HK-2 (cell line): ENCODE results near the gene AMFR.

Experiments used
- DNase-seq: peaks from one replicate; pipeline ENCODE4 v3.0.0-alpha.2; 2018; ENCODE audit not compliant: unreplicated experiment

Gene AMFR

GRCh38 chr16:56330476-56330875, 94.9 kb downstream of the AMFR start:
- no peak for DNase-seq

DNA sequence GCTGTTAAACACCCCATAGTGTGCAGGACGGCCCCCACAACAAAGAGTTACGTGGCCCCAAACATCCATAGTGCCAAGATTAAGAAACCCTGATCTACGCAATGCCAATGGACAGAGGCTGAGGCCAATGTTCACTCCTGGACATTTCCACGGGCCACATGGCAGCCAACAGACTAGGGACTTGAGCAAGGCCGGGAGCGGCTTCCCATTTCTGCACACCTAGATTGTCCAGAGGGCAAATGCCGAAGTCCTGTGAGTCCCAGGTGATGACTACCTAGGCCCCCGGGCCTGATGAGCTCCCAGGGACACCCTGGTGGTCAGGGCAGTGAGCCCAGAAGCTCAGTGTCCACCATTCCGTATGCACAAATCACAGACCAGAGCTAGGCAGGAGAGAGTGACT, 95.5 kb downstream of the AMFR start:
- DNase-seq: no peak

- no peak for DNase-seq
Measured at GRCh38 chr16:56328276-56329022, 96.9 kb downstream of the AMFR start.

DNA sequence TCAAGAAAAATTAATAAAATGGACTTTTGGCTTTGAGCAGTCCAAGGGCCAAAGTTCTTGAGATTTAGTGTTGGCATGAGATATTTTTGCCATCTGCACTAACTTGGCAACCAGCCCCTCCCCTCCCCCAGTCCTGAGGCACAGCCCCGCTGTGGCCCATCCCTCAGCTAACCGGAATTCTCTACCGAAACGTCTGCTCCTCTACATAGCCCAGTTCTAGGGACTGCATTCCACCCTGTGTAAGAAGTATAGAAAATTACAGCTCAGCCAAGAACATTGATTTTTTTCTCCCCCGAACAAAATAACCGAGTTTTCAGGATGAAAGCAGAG, 97.5 kb downstream of the AMFR start:
- no peak for DNase-seq

DNA sequence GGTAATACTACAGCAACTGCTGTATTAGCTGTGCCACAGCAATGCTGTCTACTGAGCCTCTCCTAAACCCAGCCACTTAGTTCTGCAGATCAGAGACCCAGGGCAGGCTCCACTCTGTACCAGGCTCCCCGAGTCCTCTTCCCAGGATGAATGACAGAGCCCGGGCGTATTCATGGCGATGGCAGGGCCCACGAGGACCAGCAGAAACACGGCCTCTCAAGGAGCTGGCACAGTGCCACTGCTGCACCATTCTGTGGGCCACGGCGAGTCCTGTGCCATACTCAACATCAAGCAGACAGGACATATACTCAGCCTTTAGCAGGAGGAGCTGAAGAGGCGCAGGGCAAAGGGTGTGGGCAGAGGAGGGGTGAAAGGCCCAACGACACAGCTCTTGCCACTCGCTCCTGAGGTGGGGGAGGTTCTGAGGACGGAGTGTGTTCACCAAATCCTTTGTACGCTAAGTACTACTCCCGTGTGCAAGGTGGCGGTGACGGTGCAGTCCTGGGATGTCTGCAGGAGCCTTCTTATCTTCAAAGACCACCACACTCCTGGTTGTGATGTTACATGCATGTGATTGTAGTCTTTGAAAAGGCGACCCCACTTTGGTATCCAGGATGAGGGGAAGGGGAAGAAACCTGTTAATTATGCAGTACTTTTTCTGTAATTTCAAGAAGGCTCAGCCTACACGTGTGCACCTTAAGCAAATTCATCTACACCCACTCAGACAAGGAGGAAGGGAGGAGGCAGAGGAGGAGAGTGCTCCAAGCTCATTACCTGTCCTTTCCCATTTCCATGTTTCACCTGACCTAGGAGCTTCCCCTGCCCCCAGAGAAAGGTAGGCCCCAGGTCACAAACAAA, 98.0 kb downstream of the AMFR start:
- no peak for DNase-seq

GRCh38 chr16:56325956-56326355, 99.4 kb downstream of the AMFR start:
- DNase-seq: no peak

- peak; percentile 75 for DNase-seq
Measured at GRCh38 chr16:56324406-56324805, 100.9 kb downstream of the AMFR start.

DNA sequence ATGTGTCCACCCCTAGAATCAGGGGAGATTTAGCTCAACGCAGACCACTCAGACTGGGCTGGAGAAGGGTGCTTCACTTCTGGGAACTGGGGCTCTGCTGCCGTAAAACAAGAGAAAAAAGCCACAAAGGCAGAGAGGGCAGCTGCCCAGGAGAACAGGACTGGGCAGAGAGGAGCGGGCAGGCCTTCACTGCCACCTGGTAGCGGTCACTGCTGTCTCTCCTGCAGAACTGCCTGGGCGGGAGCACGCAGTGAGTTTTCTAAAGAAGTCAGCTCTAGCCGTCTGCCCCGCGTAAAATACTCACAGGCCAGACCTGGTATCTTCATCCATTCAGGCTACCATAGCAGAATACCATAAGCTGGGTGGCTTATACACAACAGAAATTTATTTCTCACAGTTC, 103.8 kb downstream of the AMFR start:
- DNase-seq: no peak

- DNase-seq: no peak
Measured at GRCh38 chr16:56320811-56321558, 104.4 kb downstream of the AMFR start.

- DNase-seq: no peak
Measured at GRCh38 chr16:56320056-56320455, 105.3 kb downstream of the AMFR start.

DNA sequence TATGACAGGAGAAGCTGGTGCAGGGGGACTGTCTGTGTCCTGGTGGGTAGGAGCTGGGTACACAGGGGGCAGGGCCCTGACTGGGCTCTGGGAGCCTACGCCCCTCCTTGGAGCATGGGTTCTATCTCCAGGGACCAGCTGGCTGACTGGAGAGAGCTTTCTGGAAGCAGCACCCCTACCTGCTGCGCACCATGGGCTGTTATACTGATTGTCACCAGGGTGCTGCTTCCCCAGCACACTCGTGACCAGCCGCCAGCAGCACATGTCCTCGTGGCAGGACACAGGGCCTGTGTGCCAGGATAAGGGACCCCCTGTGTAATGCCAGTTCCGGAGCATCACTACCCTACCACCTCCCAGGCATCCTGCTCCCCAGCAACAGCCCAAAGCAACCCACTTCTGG, 106.0 kb downstream of the AMFR start:
- DNase-seq: no peak

- no peak for DNase-seq
Measured at GRCh38 chr16:56318827-56319140, 106.6 kb downstream of the AMFR start.

DNA sequence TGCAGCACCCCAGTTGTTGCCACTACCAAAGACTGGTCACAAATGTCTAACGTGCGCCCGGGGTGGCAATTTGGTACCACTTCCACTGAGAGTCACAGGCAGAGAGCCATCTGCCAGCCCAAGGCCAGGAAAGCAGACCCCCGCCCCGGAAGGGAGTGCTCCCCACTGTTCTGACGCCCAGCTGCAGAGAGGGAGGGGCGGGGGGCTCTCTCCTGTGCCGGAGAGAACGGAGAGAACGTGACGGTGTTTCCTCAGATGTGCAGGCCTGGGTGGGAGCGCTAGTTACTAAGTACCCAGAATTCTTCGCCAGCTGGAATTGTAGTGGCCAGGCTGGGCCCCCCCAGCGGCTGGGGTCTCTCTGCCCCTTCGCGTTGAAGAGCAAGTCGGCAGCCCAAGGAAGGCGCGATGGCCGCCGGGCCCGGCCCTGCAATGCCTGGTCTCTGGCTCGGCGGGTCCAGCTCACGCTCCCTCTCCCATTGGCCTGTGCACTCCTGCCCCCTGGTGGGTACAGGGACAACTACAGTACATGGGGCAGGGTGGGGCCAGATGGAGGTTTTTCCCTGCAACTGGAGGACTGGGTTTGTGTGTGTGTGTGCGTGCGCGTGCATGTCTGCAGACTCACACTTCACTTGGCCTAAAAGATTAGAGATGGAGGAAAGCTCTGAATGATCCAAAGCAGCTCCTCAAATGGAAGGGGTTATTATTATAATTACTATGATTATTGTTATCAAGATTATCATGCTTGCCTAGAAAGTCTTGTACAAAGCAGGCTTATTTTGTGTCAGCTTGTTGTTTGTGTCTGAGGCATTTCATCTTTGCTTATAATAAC, 107.1 kb downstream of the AMFR start:
- peak; percentile 70 for DNase-seq

DNA sequence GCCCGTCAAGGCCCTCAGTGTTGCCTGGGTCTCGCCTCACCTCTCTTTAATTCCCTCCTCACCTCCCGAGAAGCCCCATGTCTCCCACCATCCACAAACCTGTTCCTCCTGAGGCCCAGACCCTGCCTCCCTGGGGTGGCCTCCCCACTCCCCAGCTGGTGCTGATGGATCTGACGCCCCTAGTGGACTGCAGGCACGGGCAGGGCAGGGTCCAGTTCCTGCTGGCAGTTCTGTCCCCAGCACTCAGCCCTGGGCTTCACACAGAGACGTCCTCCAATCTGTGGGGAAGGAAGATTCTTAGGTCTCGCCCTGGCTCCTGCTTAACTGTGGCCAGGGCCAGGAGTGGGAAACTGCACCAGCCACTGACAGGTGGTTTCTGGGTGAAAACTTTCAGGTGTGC, 108.8 kb downstream of the AMFR start:
- no peak for DNase-seq

DNA sequence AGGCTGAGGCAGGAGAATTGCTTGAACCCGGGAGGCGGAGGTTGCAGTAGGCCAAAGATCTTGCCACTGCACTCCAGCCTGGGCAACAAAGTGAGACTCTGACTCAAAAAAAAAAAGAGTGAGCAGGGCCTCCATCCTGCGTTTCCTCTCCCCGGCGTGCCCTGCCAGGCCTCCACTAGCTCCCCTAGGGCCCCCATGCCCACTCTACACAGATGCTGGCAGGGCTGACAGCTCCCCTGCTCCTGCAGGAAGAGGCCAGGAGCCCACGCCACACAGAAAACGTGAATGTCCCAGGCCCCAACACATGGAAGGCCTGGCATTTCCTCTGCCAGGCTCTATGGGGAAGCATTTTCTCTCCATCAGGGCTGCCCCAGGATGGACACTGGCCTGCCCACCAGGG, 109.4 kb downstream of the AMFR start:
- DNase-seq: no peak

GRCh38 chr16:56314244-56314850, 111.0 kb downstream of the AMFR start:
- no peak for DNase-seq

DNA sequence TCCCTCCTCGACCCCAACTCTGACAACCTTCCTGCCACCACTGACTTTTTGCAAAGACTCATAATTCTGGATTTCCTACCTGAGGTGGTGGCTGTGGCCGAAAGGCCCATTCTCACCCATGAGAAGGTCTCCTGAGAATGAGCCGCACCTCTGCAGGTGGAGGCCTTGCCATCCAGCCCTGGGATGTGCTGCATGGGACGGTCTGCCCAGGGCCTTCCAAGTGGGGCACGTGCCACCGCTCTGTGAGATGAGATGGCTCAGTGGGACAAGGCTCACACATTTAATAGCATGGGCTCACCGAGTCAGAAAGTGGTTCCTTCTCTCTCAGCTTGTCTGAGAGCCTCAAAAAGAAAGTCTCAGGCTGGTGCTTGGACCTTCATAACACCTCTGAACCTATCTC, 112.8 kb downstream of the AMFR start:
- DNase-seq: no peak

DNA sequence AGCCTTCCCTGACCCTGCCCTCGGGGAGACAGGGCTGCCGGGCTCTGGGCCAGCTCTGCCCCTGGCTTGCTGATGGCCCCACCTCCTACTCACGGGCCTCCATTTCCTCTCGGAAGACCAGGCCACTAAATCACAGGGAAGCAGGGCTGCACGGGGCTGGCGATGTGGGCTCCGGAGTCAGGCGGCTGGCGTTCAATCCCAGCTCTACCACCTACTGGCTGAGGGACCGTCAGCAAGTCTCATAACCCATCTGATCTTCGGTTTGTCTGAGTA, 113.4 kb downstream of the AMFR start:
- DNase-seq: no peak
